MM.1S (cell line): ENCODE measurements around the gene CENPL.

ENCODE experiments used
- CTCF ChIP-seq: fragments of 300-600 bp; sonication (generic); IDR thresholded peaks from 2 replicates; pipeline ENCODE4 v1.5.1; 2016; ENCODE audit warnings: antibody characterized with exemption, low read length, mixed read lengths
- EZH2 ChIP-seq: fragments of 300-600 bp; sonication (generic); optimal IDR thresholded peaks from 2 replicates; pipeline ENCODE3; 2017; ENCODE audit warnings: low read depth, mild to moderate bottlenecking, antibody characterized with exemption, low read length, mixed read lengths

GRCh38 chr1:173832748-173833147 lies 8.1 kb upstream of the CENPL start:
- TF ChIP-seq CTCF (no peak), EZH2 (no peak)
